GM23338 (cell line): ENCODE data around the gene KCTD18. TPM values are rescaled to one million over a fixed set of nuclear protein-coding genes. Genes with fewer than 3 reads are reported as not detected.

Source experiments
- ATAC-seq: fragments of 200-7000 bp; cut with Tn5 transposase; 3 replicates; pipeline ENCODE4 v1.9.1; 2020
- DNase-seq: peaks from one replicate; pipeline ENCODE4 v3.0.0-alpha.2; 2015; ENCODE audit warnings: low spot score
- H2AFZ ChIP-seq: fragments of 200-600 bp; sonication (generic); 2 replicates; pipeline ENCODE4 v1.8.0; 2016; ENCODE audit warnings: antibody characterized with exemption, mild to moderate bottlenecking, moderate library complexity
- H3F3A ChIP-seq: fragments of 200-600 bp; sonication (generic); replicated peaks from 2 replicates; pipeline ENCODE4 v1.8.0; 2017; ENCODE audit warnings: antibody characterized with exemption, mixed run types, low read depth
- H3K27ac ChIP-seq: fragments of 200-600 bp; sonication (generic); 2 replicates; pipeline ENCODE4 v1.6.1; 2016; ENCODE audit warnings: low read depth
- H3K27me3 ChIP-seq: fragments of 200-600 bp; sonication (generic); 2 replicates; pipeline ENCODE4 v1.8.0; 2016; ENCODE audit warnings: mild to moderate bottlenecking, mixed run types, moderate library complexity; ENCODE audit not compliant: insufficient read depth
- H3K36me3 ChIP-seq: fragments of 200-600 bp; sonication (generic); 2 replicates; pipeline ENCODE4 v1.8.0; 2016; ENCODE audit warnings: mild to moderate bottlenecking; ENCODE audit not compliant: insufficient read depth
- H3K4me1 ChIP-seq: fragments of 200-600 bp; sonication (generic); 2 replicates; pipeline ENCODE4 v1.8.0; 2016; ENCODE audit warnings: mild to moderate bottlenecking, moderate library complexity; ENCODE audit not compliant: insufficient read depth
- H3K4me2 ChIP-seq: fragments of 200-600 bp; sonication (generic); 2 replicates; pipeline ENCODE4 v1.7.1; 2017; ENCODE audit warnings: mixed run types
- H3K4me3 ChIP-seq: fragments of 200-600 bp; sonication (generic); 2 replicates; pipeline ENCODE4 v1.6.1; 2016; ENCODE audit warnings: mixed run types
- H3K79me2 ChIP-seq: fragments of 200-600 bp; sonication (generic); replicated peaks from 2 replicates; pipeline ENCODE4 v1.8.0; 2017; ENCODE audit warnings: mild to moderate bottlenecking; ENCODE audit not compliant: insufficient read depth
- H3K9me2 ChIP-seq: fragments of 200-600 bp; sonication (generic); 2 replicates; pipeline ENCODE4 v1.8.0; 2017; ENCODE audit not compliant: insufficient read depth
- H4K20me1 ChIP-seq: fragments of 200-600 bp; sonication (generic); replicated peaks from 2 replicates; pipeline ENCODE4 v1.8.0; 2017; ENCODE audit warnings: mild to moderate bottlenecking; ENCODE audit not compliant: insufficient read depth
- H3K27ac Mint-ChIP-seq: 2 replicates; pipeline ENCODE4 v1.8.0; 2020; ENCODE audit warnings: inconsistent platforms, mild to moderate bottlenecking, moderate library complexity, mixed read lengths
- H3K27me3 Mint-ChIP-seq: 3 replicates; pipeline ENCODE4 v1.8.0; 2022; ENCODE audit warnings: low read depth, mild to moderate bottlenecking, moderate library complexity, mixed read lengths, inconsistent platforms; ENCODE audit not compliant: insufficient read depth, poor library complexity
- H3K36me3 Mint-ChIP-seq: 3 replicates; pipeline ENCODE4 v1.8.0; 2021; ENCODE audit warnings: low read depth, mild to moderate bottlenecking, inconsistent platforms, moderate library complexity, mixed read lengths
- H3K4me1 Mint-ChIP-seq: 3 replicates; pipeline ENCODE4 v1.8.0; 2020; ENCODE audit warnings: mild to moderate bottlenecking, inconsistent platforms, mixed read lengths
- H3K4me3 Mint-ChIP-seq: 3 replicates; pipeline ENCODE4 v1.8.0; 2021; ENCODE audit warnings: moderate library complexity, mild to moderate bottlenecking, inconsistent platforms, mixed read lengths
- H3K9me3 Mint-ChIP-seq: 3 replicates; pipeline ENCODE4 v1.8.0; 2020; ENCODE audit warnings: moderate library complexity, mild to moderate bottlenecking, inconsistent platforms, mixed read lengths
- STAT1 ChIP-seq: IDR thresholded peaks from one replicate; pipeline ENCODE4 v1.6.1; 2016; ENCODE audit warnings: antibody characterized with exemption; ENCODE audit not compliant: unreplicated experiment
- ZNF114 ChIP-seq: fragments of 250-450 bp; sonication (Bioruptor Pico); IDR thresholded peaks from 2 replicates; pipeline ENCODE4 v1.5.0; 2020; ENCODE audit warnings: mild to moderate bottlenecking, moderate library complexity
- polyA plus RNA-seq: library from polyadenylated mRNA; unstranded; fragments of >200 nt; fragmentation: Nextera tagmentation; extraction: Ambion mirVana; gene quantifications from 2 replicates; pipeline ENCODE4 v1.2.1, GENCODE V29; 2016
- total RNA-seq: library from RNA; depleted of rRNA; stranded (reverse); fragments of >200 nt; shearing (Covaris generic); gene quantifications from 2 replicates; pipeline ENCODE4 v1.2.3, GENCODE V29; 2014
- TF ChIP-seq, protein P1 (sequence below): fragments of 250-450 bp; sonication (Bioruptor Pico); IDR thresholded peaks from 2 replicates; pipeline ENCODE4 v1.5.0; 2020; ENCODE audit warnings: mild to moderate bottlenecking, moderate library complexity
- TF ChIP-seq, protein P2 (sequence below), 2 experiments: fragments of 200-600 bp in 1 of 2; sonication (generic) in 1 of 2; conservative IDR thresholded peaks; 2 replicates each; pipeline versions ENCODE4 v1.5.1 to v1.6.1; 2016 to 2017; ENCODE audit warnings: antibody characterized with exemption in 2 of 2, low read depth in 2 of 2, mild to moderate bottlenecking in 2 of 2, moderate library complexity in 1 of 2

Gene KCTD18
- total and polyA plus RNA-seq, 2 experiments from 2014 or later: 3.3 to 4.7 TPM

DNA sequence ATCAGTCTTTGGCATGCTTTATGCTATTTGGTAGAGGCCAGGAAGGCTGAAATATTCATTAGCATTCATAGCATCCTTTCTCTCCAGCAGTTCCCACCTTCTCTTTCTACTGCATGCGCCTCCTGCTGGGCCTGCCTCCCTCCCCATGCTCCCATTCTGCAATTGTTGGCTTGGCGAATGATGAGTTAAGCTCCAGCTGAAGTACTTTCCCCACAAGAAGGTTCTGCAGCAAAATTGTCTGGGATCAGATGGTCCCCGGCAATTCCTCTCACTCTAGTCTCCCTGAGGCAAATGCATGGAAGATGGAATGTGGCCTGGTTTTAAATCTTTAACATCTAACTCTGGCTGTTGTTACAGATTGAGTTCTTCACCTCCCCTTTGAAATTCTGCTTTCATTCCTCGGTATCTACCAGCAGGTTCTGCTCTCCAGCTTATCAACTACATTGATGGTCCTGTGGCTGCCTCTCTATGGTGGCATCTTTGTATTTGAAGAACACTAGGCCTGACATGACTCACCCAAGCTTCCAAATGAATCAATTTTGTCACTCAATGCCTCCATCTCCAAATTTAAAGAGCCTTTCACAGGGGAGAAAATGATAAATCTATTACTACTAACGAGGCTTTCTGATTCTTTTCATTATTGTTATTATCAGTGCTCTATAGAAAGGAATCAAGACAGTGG lies 55.9 kb downstream of the KCTD18 start:
- Mint-ChIP-seq H3K9me3 (no peaks in the 10 kb centered on the region), H3K4me1 (peaks cover 16% of the 10 kb centered on the region), H3K36me3 (peaks cover 40% of the 10 kb centered on the region), H3K27me3 (peaks cover 7% of the 10 kb centered on the region), H3K27ac (no peak overlapping the region), H3K4me3 (no peak overlapping the region)
- peak; percentile 24 for DNase-seq
- no peak overlapping the region for H3K4me3 ChIP-seq
- H2AFZ ChIP-seq: no peak overlapping the region
- H4K20me1 ChIP-seq: peaks cover 6% of the 10 kb centered on the region; the same call in 1 of the 2 replicates
- no peaks in the 10 kb centered on the region for H3K9me2 ChIP-seq
- H3K4me2 ChIP-seq: no peak overlapping the region
- peaks cover 7% of the 10 kb centered on the region for H3K4me1 ChIP-seq
- H3K79me2 ChIP-seq: no peaks in the 10 kb centered on the region; the same call in none of the 2 replicates
- peak; percentile 43 for ATAC-seq
- H3K27ac ChIP-seq: 0 out of 2 replicates have a peak overlapping the region, but pooled peaks have one; percentile 18
- no peaks in the 10 kb centered on the region for H3K27me3 ChIP-seq
- TF ChIP-seq, protein P1, sequence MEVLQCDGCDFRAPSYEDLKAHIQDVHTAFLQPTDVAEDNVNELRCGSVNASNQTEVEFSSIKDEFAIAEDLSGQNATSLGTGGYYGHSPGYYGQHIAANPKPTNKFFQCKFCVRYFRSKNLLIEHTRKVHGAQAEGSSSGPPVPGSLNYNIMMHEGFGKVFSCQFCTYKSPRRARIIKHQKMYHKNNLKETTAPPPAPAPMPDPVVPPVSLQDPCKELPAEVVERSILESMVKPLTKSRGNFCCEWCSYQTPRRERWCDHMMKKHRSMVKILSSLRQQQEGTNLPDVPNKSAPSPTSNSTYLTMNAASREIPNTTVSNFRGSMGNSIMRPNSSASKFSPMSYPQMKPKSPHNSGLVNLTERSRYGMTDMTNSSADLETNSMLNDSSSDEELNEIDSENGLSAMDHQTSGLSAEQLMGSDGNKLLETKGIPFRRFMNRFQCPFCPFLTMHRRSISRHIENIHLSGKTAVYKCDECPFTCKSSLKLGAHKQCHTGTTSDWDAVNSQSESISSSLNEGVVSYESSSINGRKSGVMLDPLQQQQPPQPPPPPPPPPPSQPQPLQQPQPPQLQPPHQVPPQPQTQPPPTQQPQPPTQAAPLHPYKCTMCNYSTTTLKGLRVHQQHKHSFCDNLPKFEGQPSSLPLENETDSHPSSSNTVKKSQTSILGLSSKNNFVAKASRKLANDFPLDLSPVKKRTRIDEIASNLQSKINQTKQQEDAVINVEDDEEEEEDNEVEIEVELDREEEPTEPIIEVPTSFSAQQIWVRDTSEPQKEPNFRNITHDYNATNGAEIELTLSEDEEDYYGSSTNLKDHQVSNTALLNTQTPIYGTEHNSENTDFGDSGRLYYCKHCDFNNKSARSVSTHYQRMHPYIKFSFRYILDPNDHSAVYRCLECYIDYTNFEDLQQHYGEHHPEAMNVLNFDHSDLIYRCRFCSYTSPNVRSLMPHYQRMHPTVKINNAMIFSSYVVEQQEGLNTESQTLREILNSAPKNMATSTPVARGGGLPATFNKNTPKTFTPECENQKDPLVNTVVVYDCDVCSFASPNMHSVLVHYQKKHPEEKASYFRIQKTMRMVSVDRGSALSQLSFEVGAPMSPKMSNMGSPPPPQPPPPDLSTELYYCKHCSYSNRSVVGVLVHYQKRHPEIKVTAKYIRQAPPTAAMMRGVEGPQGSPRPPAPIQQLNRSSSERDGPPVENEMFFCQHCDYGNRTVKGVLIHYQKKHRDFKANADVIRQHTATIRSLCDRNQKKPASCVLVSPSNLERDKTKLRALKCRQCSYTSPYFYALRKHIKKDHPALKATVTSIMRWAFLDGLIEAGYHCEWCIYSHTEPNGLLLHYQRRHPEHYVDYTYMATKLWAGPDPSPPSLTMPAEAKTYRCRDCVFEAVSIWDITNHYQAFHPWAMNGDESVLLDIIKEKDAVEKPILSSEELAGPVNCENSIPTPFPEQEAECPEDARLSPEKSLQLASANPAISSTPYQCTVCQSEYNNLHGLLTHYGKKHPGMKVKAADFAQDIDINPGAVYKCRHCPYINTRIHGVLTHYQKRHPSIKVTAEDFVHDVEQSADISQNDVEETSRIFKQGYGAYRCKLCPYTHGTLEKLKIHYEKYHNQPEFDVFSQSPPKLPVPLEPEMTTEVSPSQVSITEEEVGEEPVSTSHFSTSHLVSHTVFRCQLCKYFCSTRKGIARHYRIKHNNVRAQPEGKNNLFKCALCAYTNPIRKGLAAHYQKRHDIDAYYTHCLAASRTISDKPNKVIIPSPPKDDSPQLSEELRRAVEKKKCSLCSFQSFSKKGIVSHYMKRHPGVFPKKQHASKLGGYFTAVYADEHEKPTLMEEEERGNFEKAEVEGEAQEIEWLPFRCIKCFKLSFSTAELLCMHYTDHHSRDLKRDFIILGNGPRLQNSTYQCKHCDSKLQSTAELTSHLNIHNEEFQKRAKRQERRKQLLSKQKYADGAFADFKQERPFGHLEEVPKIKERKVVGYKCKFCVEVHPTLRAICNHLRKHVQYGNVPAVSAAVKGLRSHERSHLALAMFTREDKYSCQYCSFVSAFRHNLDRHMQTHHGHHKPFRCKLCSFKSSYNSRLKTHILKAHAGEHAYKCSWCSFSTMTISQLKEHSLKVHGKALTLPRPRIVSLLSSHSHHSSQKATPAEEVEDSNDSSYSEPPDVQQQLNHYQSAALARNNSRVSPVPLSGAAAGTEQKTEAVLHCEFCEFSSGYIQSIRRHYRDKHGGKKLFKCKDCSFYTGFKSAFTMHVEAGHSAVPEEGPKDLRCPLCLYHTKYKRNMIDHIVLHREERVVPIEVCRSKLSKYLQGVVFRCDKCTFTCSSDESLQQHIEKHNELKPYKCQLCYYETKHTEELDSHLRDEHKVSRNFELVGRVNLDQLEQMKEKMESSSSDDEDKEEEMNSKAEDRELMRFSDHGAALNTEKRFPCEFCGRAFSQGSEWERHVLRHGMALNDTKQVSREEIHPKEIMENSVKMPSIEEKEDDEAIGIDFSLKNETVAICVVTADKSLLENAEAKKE (CRISPR knock-in tag): peak; percentile 2; the same call in 1 of the 2 replicates
- TF ChIP-seq, protein P2, sequence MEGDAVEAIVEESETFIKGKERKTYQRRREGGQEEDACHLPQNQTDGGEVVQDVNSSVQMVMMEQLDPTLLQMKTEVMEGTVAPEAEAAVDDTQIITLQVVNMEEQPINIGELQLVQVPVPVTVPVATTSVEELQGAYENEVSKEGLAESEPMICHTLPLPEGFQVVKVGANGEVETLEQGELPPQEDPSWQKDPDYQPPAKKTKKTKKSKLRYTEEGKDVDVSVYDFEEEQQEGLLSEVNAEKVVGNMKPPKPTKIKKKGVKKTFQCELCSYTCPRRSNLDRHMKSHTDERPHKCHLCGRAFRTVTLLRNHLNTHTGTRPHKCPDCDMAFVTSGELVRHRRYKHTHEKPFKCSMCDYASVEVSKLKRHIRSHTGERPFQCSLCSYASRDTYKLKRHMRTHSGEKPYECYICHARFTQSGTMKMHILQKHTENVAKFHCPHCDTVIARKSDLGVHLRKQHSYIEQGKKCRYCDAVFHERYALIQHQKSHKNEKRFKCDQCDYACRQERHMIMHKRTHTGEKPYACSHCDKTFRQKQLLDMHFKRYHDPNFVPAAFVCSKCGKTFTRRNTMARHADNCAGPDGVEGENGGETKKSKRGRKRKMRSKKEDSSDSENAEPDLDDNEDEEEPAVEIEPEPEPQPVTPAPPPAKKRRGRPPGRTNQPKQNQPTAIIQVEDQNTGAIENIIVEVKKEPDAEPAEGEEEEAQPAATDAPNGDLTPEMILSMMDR (conservative IDR thresholded peaks at IDR 0.05; ENCODE audit: low read depth in 2 of 2): peak in 1 of 2 experiments; percentile 15; a peak in 1 of 4 replicates
- TF ChIP-seq STAT1 (no peak), ZNF114 (no peak)
- H3K36me3 ChIP-seq: peaks cover 18% of the 10 kb centered on the region
- H3F3A ChIP-seq: no peaks in the 10 kb centered on the region
